B cell (primary cell): Measurements from ENCODE around the gene HDAC9. TPM values are rescaled to one million over a fixed set of nuclear protein-coding genes. Genes with fewer than 3 reads are reported as not detected.

Source experiments
- ATAC-seq: fragments of 200-7000 bp; cut with Tn5 transposase; one replicate; pipeline ENCODE4 v1.10.0; 2021; ENCODE audit warnings: low read depth, mild to moderate bottlenecking, moderate number of reproducible peaks, moderate library complexity
- CTCF ChIA-PET: fragments of 350-600 bp; sonication (Branson Sonifier 250); formaldehyde crosslinking; loops from one replicate; lab custom pipeline; 2021; ENCODE audit warnings: antibody characterized with exemption, inconsistent platforms; lab: Charles Lee
- POLR2A ChIA-PET: fragments of 350-600 bp; sonication (Branson Sonifier 250); formaldehyde crosslinking; loops from one replicate; lab custom pipeline; 2021; ENCODE audit warnings: antibody characterized with exemption; lab: Charles Lee
- DNase-seq: peaks from one replicate; pipeline ENCODE4 v3.0.0; 2013
- H2AFZ ChIP-seq: 2 replicates; pipeline ENCODE4 v1.6.1; 2012; ENCODE audit warnings: mild to moderate bottlenecking, low read depth, low read length; ENCODE audit not compliant: insufficient read depth, poor library complexity, severe bottlenecking
- H3K27ac ChIP-seq, 2 donors: 1 replicate in 1 of 2; 2 replicates in 1 of 2; pipeline ENCODE4 v1.5.1; 2012 to 2013; ENCODE audit warnings: low read length in 2 of 2, mild to moderate bottlenecking in 2 of 2, moderate library complexity in 1 of 2
- H3K27me3 ChIP-seq, 4 experiments: fragments of 200-600 bp in 1 of 4; sonication (generic) in 1 of 4; replicated peaks in 1 of 4; 1 replicate in 2 of 4; 2 replicates in 2 of 4; pipeline versions ENCODE4 v1.6.1 to v1.7.0; 2013 to 2016; ENCODE audit warnings: low read length in 3 of 4, mild to moderate bottlenecking in 2 of 4, mixed read lengths in 1 of 4, moderate library complexity in 1 of 4; ENCODE audit not compliant: insufficient read depth in 4 of 4, control insufficient read depth in 3 of 4; ENCODE audit errors: control extremely low read depth in 1 of 4
- H3K36me3 ChIP-seq, 2 experiments: replicated peaks in 1 of 2; 1 replicate in 1 of 2; 2 replicates in 1 of 2; pipeline versions ENCODE4 v1.6.1 to v1.7.1; 2013; ENCODE audit warnings: low read length in 1 of 2; ENCODE audit not compliant: insufficient read depth in 2 of 2, control insufficient read depth in 1 of 2; ENCODE audit errors: control extremely low read depth in 1 of 2, extremely low read depth in 1 of 2
- H3K4me1 ChIP-seq, 2 donors: fragments of 200-600 bp in 1 of 2; sonication (generic) in 1 of 2; 1 replicate in 1 of 2; 2 replicates in 1 of 2; pipeline versions ENCODE4 v1.5.1 to v1.6.1; 2013 to 2017; ENCODE audit warnings: low read length in 2 of 2; ENCODE audit not compliant: control insufficient read depth in 2 of 2, insufficient read depth in 2 of 2
- H3K4me2 ChIP-seq: replicated peaks from 2 replicates; pipeline ENCODE3; 2012; ENCODE audit warnings: mild to moderate bottlenecking, low read depth, low read length; ENCODE audit not compliant: poor library complexity, severe bottlenecking
- H3K4me3 ChIP-seq, 5 experiments: fragments of 200-600 bp in 1 of 5; sonication (generic) in 1 of 5; 1 replicate in 3 of 5; 2 replicates in 2 of 5; pipeline versions ENCODE4 v1.5.1 to v1.7.0; 2011 to 2016; ENCODE audit warnings: low read length in 4 of 5, mild to moderate bottlenecking in 4 of 5, low read depth in 2 of 5, control low read depth in 1 of 5, moderate library complexity in 1 of 5; ENCODE audit not compliant: insufficient read depth in 1 of 5; ENCODE audit errors: control extremely low read depth in 1 of 5, extremely low read depth in 1 of 5
- H3K79me2 ChIP-seq: fragments of 200-600 bp; sonication (generic); one replicate; pipeline ENCODE4 v1.6.0; 2016; ENCODE audit warnings: low read length; ENCODE audit not compliant: control insufficient read depth, insufficient read depth
- H3K9ac ChIP-seq: fragments of 200-600 bp; sonication (generic); 2 replicates; pipeline ENCODE4 v1.6.1; 2017; ENCODE audit warnings: mild to moderate bottlenecking, low read length, moderate library complexity
- H3K9me3 ChIP-seq, 3 donors: one replicate each; pipeline versions ENCODE4 v1.6.1 to v1.7.1; 2013; ENCODE audit warnings: low read length in 2 of 3; ENCODE audit not compliant: control insufficient read depth in 2 of 3, insufficient read depth in 1 of 3; ENCODE audit errors: control extremely low read depth in 1 of 3
- H4K20me1 ChIP-seq: 2 replicates; pipeline ENCODE4 v1.6.0; 2012; ENCODE audit warnings: mild to moderate bottlenecking, low read length; ENCODE audit not compliant: insufficient read depth, control insufficient read depth, poor library complexity, severe bottlenecking
- H3K27ac Mint-ChIP-seq: one replicate; pipeline ENCODE4 v1.8.0; 2021; ENCODE audit warnings: mixed read lengths
- H3K27me3 Mint-ChIP-seq: one replicate; pipeline ENCODE4 v1.8.0; 2021; ENCODE audit warnings: mixed read lengths
- H3K4me1 Mint-ChIP-seq: one replicate; pipeline ENCODE4 v1.8.0; 2021; ENCODE audit warnings: mixed read lengths
- H3K4me3 Mint-ChIP-seq: one replicate; pipeline ENCODE4 v1.8.0; 2021; ENCODE audit warnings: mixed read lengths
- H3K9me3 Mint-ChIP-seq: one replicate; pipeline ENCODE4 v1.8.0; 2022; ENCODE audit warnings: mixed read lengths; ENCODE audit not compliant: insufficient read depth
- EZH2 ChIP-seq: IDR thresholded peaks from 2 replicates; pipeline ENCODE4 v1.6.1; 2012; ENCODE audit warnings: borderline replicate concordance, low read depth, mild to moderate bottlenecking, moderate library complexity, low read length; ENCODE audit not compliant: insufficient read depth, poor library complexity, severe bottlenecking
- WGBS: methylation state at CpG from one replicate; pipeline ENCODE4 v1.1.5; 2013; ENCODE audit warnings: missing lambda C conversion rate; ENCODE audit not compliant: insufficient coverage; 5-methylcytosine and 5-hydroxymethylcytosine counted together
- intact Hi-C: fragments of 100-400 bp; cut with micrococcal nuclease; formaldehyde crosslinking; loops from one replicate; pipeline ENCODE4 v1.10.0; 2022
- polyA plus RNA-seq: library from polyadenylated mRNA; depleted of rRNA; stranded (reverse); fragments of >200 nt; gene quantifications from 2 replicates; pipeline ENCODE4 v1.2.3, GENCODE V29; 2012
- total RNA-seq, 2 donors: library from RNA; stranded (reverse); fragments of 120-200 nt in 1 of 2; gene quantifications; 1 replicate in 1 of 2; 2 replicates in 1 of 2; pipeline versions ENCODE4 v1.2.3 to v1.2.4, GENCODE V29; 2013 to 2022
- TF ChIP-seq, protein P1 (sequence below): fragments of 200-600 bp; IDR thresholded peaks from one replicate; pipeline ENCODE4 v1.8.0; 2022; ENCODE audit warnings: antibody characterized with exemption, mild to moderate bottlenecking

Gene HDAC9
- total and polyA plus RNA-seq, 2 donors (not counting 1 experiment from before 2014, with no cell fraction given) = 49.1 to 64.8 TPM

DNA sequence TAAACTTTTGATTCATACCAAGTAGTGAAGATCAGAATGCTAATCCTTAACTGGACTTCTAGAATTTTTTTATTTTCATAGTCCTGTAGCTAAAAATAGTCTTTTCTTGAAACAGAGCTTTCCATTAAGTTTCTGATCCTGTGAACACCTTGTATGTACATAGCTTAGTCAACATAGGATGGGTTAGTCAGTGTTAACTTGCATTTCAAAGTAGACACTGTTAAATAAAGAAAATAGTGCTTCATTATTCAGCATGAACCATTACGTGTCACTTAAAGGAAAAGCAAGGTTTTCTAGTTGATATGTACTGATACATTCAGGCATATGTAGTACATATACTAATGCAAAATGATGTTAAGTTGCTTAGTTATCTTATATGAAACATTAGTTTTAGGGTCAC lies 7.5 kb upstream of the HDAC9 start:
- H3K9me3 Mint-ChIP-seq = no peaks in the 10 kb centered on the region
- no peak overlapping the region for H3K4me3 ChIP-seq
- no peak for DNase-seq
- intact Hi-C loops = no loop called here
- peaks cover 0 to 10% of the 10 kb centered on the region in 2 donors for H3K4me1 ChIP-seq
- ATAC-seq = no peak
- TF ChIP-seq, protein P1, sequence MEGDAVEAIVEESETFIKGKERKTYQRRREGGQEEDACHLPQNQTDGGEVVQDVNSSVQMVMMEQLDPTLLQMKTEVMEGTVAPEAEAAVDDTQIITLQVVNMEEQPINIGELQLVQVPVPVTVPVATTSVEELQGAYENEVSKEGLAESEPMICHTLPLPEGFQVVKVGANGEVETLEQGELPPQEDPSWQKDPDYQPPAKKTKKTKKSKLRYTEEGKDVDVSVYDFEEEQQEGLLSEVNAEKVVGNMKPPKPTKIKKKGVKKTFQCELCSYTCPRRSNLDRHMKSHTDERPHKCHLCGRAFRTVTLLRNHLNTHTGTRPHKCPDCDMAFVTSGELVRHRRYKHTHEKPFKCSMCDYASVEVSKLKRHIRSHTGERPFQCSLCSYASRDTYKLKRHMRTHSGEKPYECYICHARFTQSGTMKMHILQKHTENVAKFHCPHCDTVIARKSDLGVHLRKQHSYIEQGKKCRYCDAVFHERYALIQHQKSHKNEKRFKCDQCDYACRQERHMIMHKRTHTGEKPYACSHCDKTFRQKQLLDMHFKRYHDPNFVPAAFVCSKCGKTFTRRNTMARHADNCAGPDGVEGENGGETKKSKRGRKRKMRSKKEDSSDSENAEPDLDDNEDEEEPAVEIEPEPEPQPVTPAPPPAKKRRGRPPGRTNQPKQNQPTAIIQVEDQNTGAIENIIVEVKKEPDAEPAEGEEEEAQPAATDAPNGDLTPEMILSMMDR = no peak
- TF ChIP-seq EZH2 = no peak
- no peaks in the 10 kb centered on the region for H3K27me3 Mint-ChIP-seq
- ChIA-PET POLR2A (no interaction called here), CTCF (interaction anchor here (1.1 to 1.9 kb wide), 3 partner anchors 9 to 178 kb away, joined by 3 to 6 read pairs (median 4); no protein-coding TSS in a partner anchor)
- no peak overlapping the region for H3K27ac Mint-ChIP-seq
- H3K4me2 ChIP-seq = no peak overlapping the region
- WGBS = no CpG with 5 or more reads among the region's 1 CpG
- no peaks in the 10 kb centered on the region for H3K9me3 ChIP-seq
- no peak overlapping the region for H3K4me3 Mint-ChIP-seq
- peaks cover 25% of the 10 kb centered on the region for H3K4me1 Mint-ChIP-seq
- H3K27me3 ChIP-seq = no peaks in the 10 kb centered on the region
- H3K27ac ChIP-seq = no peak overlapping the region
- peaks cover 4% of the 10 kb centered on the region for H4K20me1 ChIP-seq
- H2AFZ ChIP-seq = no peak overlapping the region
- H3K9ac ChIP-seq = no peak overlapping the region
- H3K36me3 ChIP-seq = no peaks in the 10 kb centered on the region
- peaks cover 36% of the 10 kb centered on the region for H3K79me2 ChIP-seq

DNA sequence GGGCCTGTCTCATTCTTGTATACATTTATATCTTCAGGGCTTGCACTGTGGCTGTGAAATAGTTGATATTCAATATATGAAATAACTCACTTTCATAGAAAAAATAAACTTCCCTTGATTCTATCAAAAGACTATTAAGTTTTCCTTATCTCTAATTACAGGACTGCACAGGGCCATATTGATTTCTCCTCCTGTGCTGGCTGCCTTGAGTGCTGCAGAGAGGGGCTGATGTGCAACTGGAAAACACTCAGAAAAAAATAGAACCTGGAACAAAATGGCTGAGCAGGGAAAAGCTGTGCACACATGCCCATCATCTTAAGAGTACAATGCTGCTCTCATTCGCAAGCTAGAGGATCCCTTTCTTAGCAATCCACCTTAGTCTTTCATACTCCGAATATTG lies 5.9 kb upstream of the HDAC9 start:
- Histone ChIP-seq H3K4me1 (peaks cover 1 to 12% of the 10 kb centered on the region in 2 donors), H3K27me3 (no peaks in the 10 kb centered on the region), H3K4me3 (no peak overlapping the region), H3K36me3 (no peaks in the 10 kb centered on the region), H2AFZ (no peak overlapping the region), H3K9ac (no peak overlapping the region), H3K9me3 (no peaks in the 10 kb centered on the region), H3K27ac (no peak overlapping the region), H3K79me2 (peaks cover 26% of the 10 kb centered on the region), H3K4me2 (no peak overlapping the region), H4K20me1 (no peaks in the 10 kb centered on the region)
- Mint-ChIP-seq H3K9me3 (no peaks in the 10 kb centered on the region), H3K27me3 (no peaks in the 10 kb centered on the region), H3K27ac (no peak overlapping the region), H3K4me3 (no peak overlapping the region), H3K4me1 (peaks cover 30% of the 10 kb centered on the region)
- POLR2A ChIA-PET = interaction anchor here (0.6 kb wide), 1 partner anchor 163 kb away, joined by 11 read pairs; no protein-coding TSS in a partner anchor
- intact Hi-C loops = no loop called here
- WGBS = no CpG with 5 or more reads among the region's 2 CpGs
- DNase-seq (no peak), ATAC-seq (no peak)
- CTCF ChIA-PET = no interaction called here
- no peak for TF ChIP-seq EZH2
- TF ChIP-seq, protein P1 = no peak
